PFSK-1 (cell line): ENCODE results near the gene FIGLA.

Experiments used
- POLR2AphosphoS5 ChIP-seq: IDR thresholded peaks from 2 replicates; pipeline ENCODE4 v1.6.1; 2012; ENCODE audit warnings: low read depth, mild to moderate bottlenecking, control low read depth, low read length, moderate library complexity
- SIN3A ChIP-seq: IDR thresholded peaks from 2 replicates; pipeline ENCODE4 v1.6.1; 2012; ENCODE audit warnings: mild to moderate bottlenecking, low read length, moderate library complexity, borderline replicate concordance; ENCODE audit not compliant: insufficient read depth

DNA sequence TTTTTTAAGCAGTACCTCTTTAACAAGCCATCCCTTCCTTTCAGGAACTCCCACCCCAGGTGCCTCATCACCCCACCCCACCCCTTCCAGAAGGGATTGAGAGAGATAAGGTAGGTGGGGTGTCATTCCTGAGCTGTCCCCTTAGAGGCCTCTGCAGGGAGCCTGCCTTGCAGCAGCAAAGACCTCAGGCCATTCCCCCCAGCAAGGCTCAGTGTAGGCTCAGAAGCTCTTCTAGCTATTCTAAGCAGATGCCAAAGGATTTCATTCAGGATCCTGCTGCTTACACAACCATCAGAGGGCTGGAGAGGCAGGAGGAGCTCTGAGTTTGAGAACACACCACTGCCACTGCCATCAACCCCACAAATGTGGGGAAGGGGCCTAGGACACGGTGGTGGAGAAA lies 5.8 kb upstream of the FIGLA start:
- TF ChIP-seq SIN3A: no peak
- no peak for TF ChIP-seq POLR2AphosphoS5
